Sigmoid colon (tissue), 7 donors: Measurements from ENCODE around the gene TRIAP1. TPM values are rescaled to one million over a fixed set of nuclear protein-coding genes. Genes with fewer than 3 reads are reported as not detected.
A peak's percentile ranks its signal among the peaks of the same experiment; 100 is the strongest.
"Not testable (repeated sequence)": the region's sequence is repeated elsewhere in the genome, so short reads cannot be mapped to it uniquely, and the experiment has no call there.

Experiments used
- DNase-seq: peaks from one replicate; pipeline ENCODE4 v3.0.0-alpha.2; 2019
- H3K27ac ChIP-seq, 4 donors: fragments of 200-600 bp; sonication (generic); one replicate each; pipeline ENCODE4 v1.5.1; 2016 to 2019; ENCODE audit warnings: mild to moderate bottlenecking in 1 of 4
- H3K27me3 ChIP-seq, 3 donors: fragments of 200-600 bp; sonication (generic); one replicate each; pipeline ENCODE4 v1.5.1; 2019; ENCODE audit warnings: mild to moderate bottlenecking in 1 of 3
- H3K36me3 ChIP-seq, 4 donors: fragments of 200-600 bp; sonication (generic); one replicate each; pipeline ENCODE4 v1.5.1; 2016 to 2019
- H3K4me1 ChIP-seq, 4 donors: fragments of 200-600 bp; sonication (generic); one replicate each; pipeline ENCODE4 v1.5.1; 2017 to 2019
- H3K4me3 ChIP-seq, 4 donors: fragments of 200-600 bp; sonication (generic); one replicate each; pipeline ENCODE4 v1.5.1; 2017 to 2019; ENCODE audit warnings: mild to moderate bottlenecking in 2 of 4, moderate library complexity in 1 of 4
- H3K9me3 ChIP-seq, 4 donors: fragments of 200-600 bp in 3 of 4; sonication (generic) in 3 of 4; one replicate each; pipeline versions ENCODE4 v1.5.1 to v1.6.1; 2013 to 2019
- CTCF ChIP-seq, 4 experiments: fragments of 450-650 bp in 3 of 4; fragments of 200-600 bp in 1 of 4; IDR thresholded peaks; one replicate each; pipeline ENCODE4 v1.5.1; 2016 to 2019; ENCODE audit warnings: antibody characterized with exemption in 4 of 4, mild to moderate bottlenecking in 3 of 4, moderate library complexity in 2 of 4
- EP300 ChIP-seq, 4 donors: sonication (generic); formaldehyde crosslinking; IDR thresholded peaks; one replicate each; pipeline ENCODE4 v1.6.1; 2017; ENCODE audit warnings: antibody characterized with exemption in 4 of 4
- POLR2A ChIP-seq, 2 donors: fragments of 450-650 bp; IDR thresholded peaks; one replicate each; pipeline ENCODE4 v1.6.1; 2016; ENCODE audit warnings: antibody characterized with exemption in 2 of 2, mild to moderate bottlenecking in 2 of 2, moderate library complexity in 2 of 2
- POLR2AphosphoS5 ChIP-seq, 4 donors: sonication (generic); formaldehyde crosslinking; IDR thresholded peaks; one replicate each; pipeline ENCODE4 v1.6.1; 2017; ENCODE audit warnings: antibody characterized with exemption in 4 of 4
- WGBS, 2 donors: extraction: QIAGEN DNeasy Blood & Tissue Kit; methylation state at CpG; one replicate each; pipeline ENCODE4 v1.1.7; 2013; 5-methylcytosine and 5-hydroxymethylcytosine counted together
- intact Hi-C: fragments of 100-400 bp; cut with DNase I; formaldehyde crosslinking; loops from one replicate; pipeline ENCODE4 v1.15.1; 2023
- polyA plus RNA-seq, 3 donors: library from polyadenylated mRNA; stranded (reverse); fragments of 200-250 nt; gene quantifications; one replicate each; pipeline ENCODE4 v1.2.3, GENCODE V29; 2013
- total RNA-seq, 4 donors: library from RNA; depleted of rRNA; stranded (reverse); fragments of >200 nt; gene quantifications; one replicate each; pipeline ENCODE4 v1.1.0, GENCODE V29; 2016
- donor health status: healthy with polysubstance abuse.
- donor health status: Bipolar disorder and iron deficiency.
- donor health status: healthy.

TRIAP1 gene
- total and polyA plus RNA-seq, 7 donors, result 8.6 to 37.7 (median 14.8) TPM

GRCh38 chr12:120453977-120454376 is 7.8 kb upstream of the TRIAP1 start:
- DNase-seq, result no peak
- TF ChIP-seq EP300 (IDR thresholded peaks at IDR 0.05) (no peak), POLR2A (IDR thresholded peaks at IDR 0.05) (no peak), CTCF (IDR thresholded peaks at IDR 0.05) (peak in 3 of 4 experiments; percentile 10 to 38 (median 12)), POLR2AphosphoS5 (IDR thresholded peaks at IDR 0.05) (no peak)
- intact Hi-C loops, result no loop called here
- Histone ChIP-seq H3K4me1 (no peaks in the 10 kb centered on the region), H3K4me3 (no peak overlapping the region), H3K27ac (no peak overlapping the region), H3K27me3 (no peaks in the 10 kb centered on the region), H3K36me3 (peaks cover 0 to 82% (median 24%) of the 10 kb centered on the region in 4 donors), H3K9me3 (no peaks in the 10 kb centered on the region)
- WGBS, 2 donors, result 56 to 68% methylated on average over 4 of the region's 4 CpGs

GRCh38 chr12:120453060-120453750 is 7.0 kb upstream of the TRIAP1 start:
- H3K27ac ChIP-seq, result no peak overlapping the region
- no peaks in the 10 kb centered on the region for H3K9me3 ChIP-seq
- peaks cover 0 to 76% (median 16%) of the 10 kb centered on the region in 4 donors for H3K36me3 ChIP-seq
- no peaks in the 10 kb centered on the region for H3K27me3 ChIP-seq
- intact Hi-C loops, result no loop called here
- no peak overlapping the region for H3K4me3 ChIP-seq
- H3K4me1 ChIP-seq, result no peaks in the 10 kb centered on the region
- TF ChIP-seq CTCF (IDR thresholded peaks at IDR 0.05) (no peak), POLR2A (IDR thresholded peaks at IDR 0.05) (no peak), EP300 (IDR thresholded peaks at IDR 0.05) (no peak), POLR2AphosphoS5 (IDR thresholded peaks at IDR 0.05) (no peak)
- no peak for DNase-seq
- WGBS, 2 donors, result 89 to 95% methylated on average over 3 of the region's 3 CpGs

GRCh38 chr12:120452524-120452923 is 6.3 kb upstream of the TRIAP1 start:
- 85 to 94% methylated on average over 5 of the region's 5 CpGs for WGBS, 2 donors
- H3K9me3 ChIP-seq, H3K27me3 ChIP-seq, H3K27ac ChIP-seq, DNase-seq, H3K4me3 ChIP-seq, H3K4me1 ChIP-seq, intact Hi-C loops: not testable (repeated sequence)
- peaks cover 0 to 70% (median 12%) of the 10 kb centered on the region in 4 donors for H3K36me3 ChIP-seq

- TF ChIP-seq EP300 (IDR thresholded peaks at IDR 0.05), result no peak
- no peak overlapping the region for H3K4me3 ChIP-seq
- peak; percentile 11 for DNase-seq
These were observed 1.8 kb upstream of the TRIAP1 start for GRCh38 chr12:120447992-120448391.

GRCh38 chr12:120446844-120447178 is 627 bp upstream of the TRIAP1 start:
- 1 to 4% methylated on average over 17 of the region's 17 CpGs for WGBS, 2 donors
- Histone ChIP-seq H3K4me3 (peak overlapping the region; percentile 69 to 97 (median 79)), H3K27ac (peak overlapping the region; percentile 84 to 95 (median 86)), H3K4me1 (peaks cover 0 to 31% (median 25%) of the 10 kb centered on the region in 4 donors), H3K36me3 (peaks cover 0 to 51% (median 16%) of the 10 kb centered on the region in 4 donors)
- intact Hi-C loops, H3K9me3 ChIP-seq, DNase-seq, H3K27me3 ChIP-seq: not testable (repeated sequence)

More at GRCh38 chr12:120447992-120448391, 1.8 kb upstream of the TRIAP1 start:
- no peaks in the 10 kb centered on the region for H3K9me3 ChIP-seq
- H3K36me3 ChIP-seq, result peaks cover 0 to 52% (median 17%) of the 10 kb centered on the region in 4 donors
- WGBS, 2 donors, result 95% methylated on average over 4 of the region's 4 CpGs
- no peaks in the 10 kb centered on the region for H3K27me3 ChIP-seq
- H3K4me1 ChIP-seq, result peaks cover 0 to 31% (median 25%) of the 10 kb centered on the region in 4 donors
- no peak overlapping the region for H3K27ac ChIP-seq
- intact Hi-C loops, result no loop called here

- peak overlapping the region in 2 of 4 donors; percentile 2 to 95 for H3K27ac ChIP-seq
- H3K9me3 ChIP-seq, result no peaks in the 10 kb centered on the region
- intact Hi-C loops, result no loop called here
- DNase-seq, result no peak
- H3K27me3 ChIP-seq, result no peaks in the 10 kb centered on the region
- peaks cover 0 to 57% (median 24%) of the 10 kb centered on the region in 4 donors for H3K36me3 ChIP-seq
- TF ChIP-seq POLR2A (IDR thresholded peaks at IDR 0.05), result no peak
- TF ChIP-seq EP300 (IDR thresholded peaks at IDR 0.05), result no peak
- no peak for TF ChIP-seq CTCF (IDR thresholded peaks at IDR 0.05)
- no peak for TF ChIP-seq POLR2AphosphoS5 (IDR thresholded peaks at IDR 0.05)
- H3K4me1 ChIP-seq, result peaks cover 0 to 39% (median 29%) of the 10 kb centered on the region in 4 donors
- WGBS, 2 donors, result 67 to 87% methylated on average over 2 of the region's 2 CpGs
- no peak overlapping the region for H3K4me3 ChIP-seq
These were observed 1.5 kb downstream of the TRIAP1 start for GRCh38 chr12:120444676-120445075.
